Neural cell (in vitro differentiated cells): ENCODE measurements around the gene ISG15.

Experiments used
- CTCF ChIP-seq: fragments of 450-650 bp; IDR thresholded peaks from 2 replicates; pipeline ENCODE4 v1.5.1; 2014; ENCODE audit warnings: antibody characterized with exemption, mild to moderate bottlenecking, moderate library complexity; ENCODE audit not compliant: poor library complexity, severe bottlenecking
- EP300 ChIP-seq: fragments of 450-650 bp; conservative IDR thresholded peaks from 2 replicates; pipeline ENCODE4 v1.6.1; 2014; ENCODE audit warnings: antibody characterized with exemption, mild to moderate bottlenecking, moderate library complexity; ENCODE audit not compliant: poor library complexity, severe bottlenecking
- EZH2 ChIP-seq: fragments of 200-600, 300-800 bp; shearing (Covaris generic), sonication (generic); IDR thresholded peaks from 2 replicates; pipeline ENCODE4 v1.6.1; 2014; ENCODE audit warnings: antibody characterized with exemption, low read length, borderline replicate concordance, mild to moderate bottlenecking; ENCODE audit not compliant: insufficient read depth, poor library complexity, severe bottlenecking
- POLR2AphosphoS5 ChIP-seq: IDR thresholded peaks from 2 replicates; pipeline ENCODE4 v1.6.1; 2012
- TAF1 ChIP-seq: IDR thresholded peaks from 2 replicates; pipeline ENCODE4 v1.6.1; 2012; ENCODE audit warnings: low read depth
- TF ChIP-seq, protein P1 (sequence below): IDR thresholded peaks from 2 replicates; pipeline ENCODE4 v1.6.1; 2012; ENCODE audit warnings: borderline replicate concordance

GRCh38 chr1:964691-965525 is 48.4 kb upstream of the ISG15 start:
- no peak for TF ChIP-seq CTCF
- TF ChIP-seq TAF1 = no peak
- TF ChIP-seq, protein P1, sequence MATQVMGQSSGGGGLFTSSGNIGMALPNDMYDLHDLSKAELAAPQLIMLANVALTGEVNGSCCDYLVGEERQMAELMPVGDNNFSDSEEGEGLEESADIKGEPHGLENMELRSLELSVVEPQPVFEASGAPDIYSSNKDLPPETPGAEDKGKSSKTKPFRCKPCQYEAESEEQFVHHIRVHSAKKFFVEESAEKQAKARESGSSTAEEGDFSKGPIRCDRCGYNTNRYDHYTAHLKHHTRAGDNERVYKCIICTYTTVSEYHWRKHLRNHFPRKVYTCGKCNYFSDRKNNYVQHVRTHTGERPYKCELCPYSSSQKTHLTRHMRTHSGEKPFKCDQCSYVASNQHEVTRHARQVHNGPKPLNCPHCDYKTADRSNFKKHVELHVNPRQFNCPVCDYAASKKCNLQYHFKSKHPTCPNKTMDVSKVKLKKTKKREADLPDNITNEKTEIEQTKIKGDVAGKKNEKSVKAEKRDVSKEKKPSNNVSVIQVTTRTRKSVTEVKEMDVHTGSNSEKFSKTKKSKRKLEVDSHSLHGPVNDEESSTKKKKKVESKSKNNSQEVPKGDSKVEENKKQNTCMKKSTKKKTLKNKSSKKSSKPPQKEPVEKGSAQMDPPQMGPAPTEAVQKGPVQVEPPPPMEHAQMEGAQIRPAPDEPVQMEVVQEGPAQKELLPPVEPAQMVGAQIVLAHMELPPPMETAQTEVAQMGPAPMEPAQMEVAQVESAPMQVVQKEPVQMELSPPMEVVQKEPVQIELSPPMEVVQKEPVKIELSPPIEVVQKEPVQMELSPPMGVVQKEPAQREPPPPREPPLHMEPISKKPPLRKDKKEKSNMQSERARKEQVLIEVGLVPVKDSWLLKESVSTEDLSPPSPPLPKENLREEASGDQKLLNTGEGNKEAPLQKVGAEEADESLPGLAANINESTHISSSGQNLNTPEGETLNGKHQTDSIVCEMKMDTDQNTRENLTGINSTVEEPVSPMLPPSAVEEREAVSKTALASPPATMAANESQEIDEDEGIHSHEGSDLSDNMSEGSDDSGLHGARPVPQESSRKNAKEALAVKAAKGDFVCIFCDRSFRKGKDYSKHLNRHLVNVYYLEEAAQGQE = no peak
- no peak for TF ChIP-seq POLR2AphosphoS5
- TF ChIP-seq EP300 = no peak
- no peak for TF ChIP-seq EZH2
